ENCODE data around the gene RTN4R. TPM values are rescaled to one million over a fixed set of nuclear protein-coding genes. Genes with fewer than 3 reads are reported as not detected.
A peak's percentile ranks its signal among the peaks of the same experiment; 100 is the strongest.

The RTN4R gene
- total and polyA plus RNA-seq, 9 of the 15 experiments (the other 6 are each of a cell fraction or from before 2014, with no cell fraction given): 0.04 to 2.8 (median 1.4) TPM; not detected in 3

- TF ChIP-seq, protein P1, sequence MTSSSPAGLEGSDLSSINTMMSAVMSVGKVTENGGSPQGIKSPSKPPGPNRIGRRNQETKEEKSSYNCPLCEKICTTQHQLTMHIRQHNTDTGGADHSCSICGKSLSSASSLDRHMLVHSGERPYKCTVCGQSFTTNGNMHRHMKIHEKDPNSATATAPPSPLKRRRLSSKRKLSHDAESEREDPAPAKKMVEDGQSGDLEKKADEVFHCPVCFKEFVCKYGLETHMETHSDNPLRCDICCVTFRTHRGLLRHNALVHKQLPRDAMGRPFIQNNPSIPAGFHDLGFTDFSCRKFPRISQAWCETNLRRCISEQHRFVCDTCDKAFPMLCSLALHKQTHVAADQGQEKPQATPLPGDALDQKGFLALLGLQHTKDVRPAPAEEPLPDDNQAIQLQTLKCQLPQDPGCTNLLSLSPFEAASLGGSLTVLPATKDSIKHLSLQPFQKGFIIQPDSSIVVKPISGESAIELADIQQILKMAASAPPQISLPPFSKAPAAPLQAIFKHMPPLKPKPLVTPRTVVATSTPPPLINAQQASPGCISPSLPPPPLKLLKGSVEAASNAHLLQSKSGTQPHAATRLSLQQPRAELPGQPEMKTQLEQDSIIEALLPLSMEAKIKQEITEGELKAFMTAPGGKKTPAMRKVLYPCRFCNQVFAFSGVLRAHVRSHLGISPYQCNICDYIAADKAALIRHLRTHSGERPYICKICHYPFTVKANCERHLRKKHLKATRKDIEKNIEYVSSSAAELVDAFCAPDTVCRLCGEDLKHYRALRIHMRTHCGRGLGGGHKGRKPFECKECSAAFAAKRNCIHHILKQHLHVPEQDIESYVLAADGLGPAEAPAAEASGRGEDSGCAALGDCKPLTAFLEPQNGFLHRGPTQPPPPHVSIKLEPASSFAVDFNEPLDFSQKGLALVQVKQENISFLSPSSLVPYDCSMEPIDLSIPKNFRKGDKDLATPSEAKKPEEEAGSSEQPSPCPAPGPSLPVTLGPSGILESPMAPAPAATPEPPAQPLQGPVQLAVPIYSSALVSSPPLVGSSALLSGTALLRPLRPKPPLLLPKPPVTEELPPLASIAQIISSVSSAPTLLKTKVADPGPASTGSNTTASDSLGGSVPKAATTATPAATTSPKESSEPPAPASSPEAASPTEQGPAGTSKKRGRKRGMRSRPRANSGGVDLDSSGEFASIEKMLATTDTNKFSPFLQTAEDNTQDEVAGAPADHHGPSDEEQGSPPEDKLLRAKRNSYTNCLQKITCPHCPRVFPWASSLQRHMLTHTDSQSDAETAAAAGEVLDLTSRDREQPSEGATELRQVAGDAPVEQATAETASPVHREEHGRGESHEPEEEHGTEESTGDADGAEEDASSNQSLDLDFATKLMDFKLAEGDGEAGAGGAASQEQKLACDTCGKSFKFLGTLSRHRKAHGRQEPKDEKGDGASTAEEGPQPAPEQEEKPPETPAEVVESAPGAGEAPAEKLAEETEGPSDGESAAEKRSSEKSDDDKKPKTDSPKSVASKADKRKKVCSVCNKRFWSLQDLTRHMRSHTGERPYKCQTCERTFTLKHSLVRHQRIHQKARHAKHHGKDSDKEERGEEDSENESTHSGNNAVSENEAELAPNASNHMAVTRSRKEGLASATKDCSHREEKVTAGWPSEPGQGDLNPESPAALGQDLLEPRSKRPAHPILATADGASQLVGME (CRISPR knock-in tag; IDR thresholded peaks at IDR 0.05): 0 out of 2 replicates have a peak, but pooled peaks have one; percentile 19
- peak; percentile 20; the same call in 1 of the 2 replicates for TF ChIP-seq ZNF695 (CRISPR knock-in tag; IDR thresholded peaks at IDR 0.05)
- TF ChIP-seq, protein P2, sequence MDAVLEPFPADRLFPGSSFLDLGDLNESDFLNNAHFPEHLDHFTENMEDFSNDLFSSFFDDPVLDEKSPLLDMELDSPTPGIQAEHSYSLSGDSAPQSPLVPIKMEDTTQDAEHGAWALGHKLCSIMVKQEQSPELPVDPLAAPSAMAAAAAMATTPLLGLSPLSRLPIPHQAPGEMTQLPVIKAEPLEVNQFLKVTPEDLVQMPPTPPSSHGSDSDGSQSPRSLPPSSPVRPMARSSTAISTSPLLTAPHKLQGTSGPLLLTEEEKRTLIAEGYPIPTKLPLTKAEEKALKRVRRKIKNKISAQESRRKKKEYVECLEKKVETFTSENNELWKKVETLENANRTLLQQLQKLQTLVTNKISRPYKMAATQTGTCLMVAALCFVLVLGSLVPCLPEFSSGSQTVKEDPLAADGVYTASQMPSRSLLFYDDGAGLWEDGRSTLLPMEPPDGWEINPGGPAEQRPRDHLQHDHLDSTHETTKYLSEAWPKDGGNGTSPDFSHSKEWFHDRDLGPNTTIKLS (IDR thresholded peaks at IDR 0.05; ENCODE audit: borderline replicate concordance, low read depth): no peak
- TF ChIP-seq RBM14 (IDR thresholded peaks at IDR 0.05; ENCODE audit: borderline replicate concordance, insufficient read depth, low read depth, low read length): 0 out of 2 replicates have a peak, but pooled peaks have one; percentile 73
- no peak for TF ChIP-seq ZC3H4 (CRISPR knock-in tag; IDR thresholded peaks at IDR 0.05; ENCODE audit: borderline replicate concordance)
- no peak for TF ChIP-seq DEAF1 (CRISPR knock-in tag; IDR thresholded peaks at IDR 0.05)
- TF ChIP-seq SP1 (CRISPR knock-in tag; IDR thresholded peaks at IDR 0.05): no peak
- peak in 1 of 3 experiments; percentile 18 for TF ChIP-seq YY1 (IDR thresholded peaks at IDR 0.05; ENCODE audit: borderline replicate concordance in 1 of 3, control insufficient read depth in 1 of 3, extremely low read depth in 1 of 3, insufficient read depth in 3 of 3, insufficient read length in 1 of 3, insufficient replicate concordance in 2 of 3, low read depth in 1 of 3, low read length in 2 of 3)
- TF ChIP-seq, protein P3, sequence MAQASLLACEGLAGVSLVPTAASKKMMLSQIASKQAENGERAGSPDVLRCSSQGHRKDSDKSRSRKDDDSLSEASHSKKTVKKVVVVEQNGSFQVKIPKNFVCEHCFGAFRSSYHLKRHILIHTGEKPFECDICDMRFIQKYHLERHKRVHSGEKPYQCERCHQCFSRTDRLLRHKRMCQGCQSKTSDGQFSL (CRISPR knock-in tag; IDR thresholded peaks at IDR 0.05): no peak
- TF ChIP-seq, protein P3 (tag; IDR thresholded peaks at IDR 0.05): no peak
- TF ChIP-seq, protein P4, sequence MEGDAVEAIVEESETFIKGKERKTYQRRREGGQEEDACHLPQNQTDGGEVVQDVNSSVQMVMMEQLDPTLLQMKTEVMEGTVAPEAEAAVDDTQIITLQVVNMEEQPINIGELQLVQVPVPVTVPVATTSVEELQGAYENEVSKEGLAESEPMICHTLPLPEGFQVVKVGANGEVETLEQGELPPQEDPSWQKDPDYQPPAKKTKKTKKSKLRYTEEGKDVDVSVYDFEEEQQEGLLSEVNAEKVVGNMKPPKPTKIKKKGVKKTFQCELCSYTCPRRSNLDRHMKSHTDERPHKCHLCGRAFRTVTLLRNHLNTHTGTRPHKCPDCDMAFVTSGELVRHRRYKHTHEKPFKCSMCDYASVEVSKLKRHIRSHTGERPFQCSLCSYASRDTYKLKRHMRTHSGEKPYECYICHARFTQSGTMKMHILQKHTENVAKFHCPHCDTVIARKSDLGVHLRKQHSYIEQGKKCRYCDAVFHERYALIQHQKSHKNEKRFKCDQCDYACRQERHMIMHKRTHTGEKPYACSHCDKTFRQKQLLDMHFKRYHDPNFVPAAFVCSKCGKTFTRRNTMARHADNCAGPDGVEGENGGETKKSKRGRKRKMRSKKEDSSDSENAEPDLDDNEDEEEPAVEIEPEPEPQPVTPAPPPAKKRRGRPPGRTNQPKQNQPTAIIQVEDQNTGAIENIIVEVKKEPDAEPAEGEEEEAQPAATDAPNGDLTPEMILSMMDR (IDR thresholded peaks at IDR 0.05 in 2 of 3, conservative IDR thresholded peaks at IDR 0.05 in 1 of 3; ENCODE audit: insufficient read depth in 2 of 3, low read depth in 1 of 3, low read length in 3 of 3): 0 out of 6 replicates have a peak, but pooled peaks of 1 of the 3 experiments have one; percentile 7
- TF ChIP-seq PHTF2 (CRISPR knock-in tag; IDR thresholded peaks at IDR 0.05): no peak
Observed at GRCh38 chr22:20239676-20240446, 28.3 kb downstream of the RTN4R start (continued).

All from K562 (cell line).